Measurements from ENCODE around the gene PHOX2B.
"Not testable (repeated sequence)": the region's sequence is repeated elsewhere in the genome, so short reads cannot be mapped to it uniquely, and the experiment has no call there.

Gene PHOX2B

GRCh38 chr4:41748074-41748570 lies 403 bp downstream of the PHOX2B start:
- DNase-seq (ENCODE audit: low read depth) = no peak

- DNase-seq (ENCODE audit: low read depth) = no peak
Observed at GRCh38 chr4:41747230-41748055, 1.1 kb downstream of the PHOX2B start.

DNA sequence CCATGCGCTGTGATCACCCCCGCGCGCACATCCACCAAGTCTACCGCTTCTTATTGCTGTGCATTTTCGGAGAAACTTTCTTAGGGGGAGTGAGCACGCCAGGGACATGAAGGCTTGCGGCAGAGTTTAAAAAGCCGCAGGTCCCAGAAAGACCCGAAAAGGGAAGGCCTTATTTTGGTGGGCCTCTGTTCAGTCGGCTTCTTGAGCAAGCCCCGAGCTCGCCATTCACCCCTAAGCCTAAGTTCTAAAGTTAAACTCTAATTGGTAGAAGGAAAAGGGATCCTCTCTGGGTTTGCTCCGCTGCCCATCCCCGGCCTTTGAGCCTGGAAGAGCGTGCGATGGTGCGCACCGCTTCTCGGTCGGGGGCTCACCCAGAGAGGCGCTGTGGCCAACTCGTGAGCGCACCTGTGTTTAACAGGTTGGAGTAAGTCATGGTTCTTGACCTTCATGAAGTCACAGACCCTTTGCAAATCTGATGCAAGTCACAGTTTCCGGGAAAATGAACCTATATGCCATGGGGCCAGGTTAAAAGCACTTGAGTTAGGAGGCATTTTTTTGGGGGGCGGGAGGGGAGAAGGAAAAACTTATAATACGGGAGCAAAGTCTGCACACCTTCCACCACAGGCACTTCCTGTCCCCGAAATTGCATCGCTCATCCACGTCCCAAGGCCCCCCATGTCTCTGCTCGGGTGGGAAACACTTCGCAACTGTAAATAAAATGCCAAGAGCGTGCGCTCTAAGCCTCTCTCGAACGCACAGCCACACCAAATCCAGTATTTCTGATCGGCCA lies 1.9 kb downstream of the PHOX2B start:
- no peak for DNase-seq (ENCODE audit: low read depth)

GRCh38 chr4:41746025-41746439 lies 2.5 kb downstream of the PHOX2B start:
- DNase-seq (ENCODE audit: low read depth) = no peak

- no peak for DNase-seq (ENCODE audit: low read depth)
Observed at GRCh38 chr4:41745292-41746024, 3.1 kb downstream of the PHOX2B start.

DNA sequence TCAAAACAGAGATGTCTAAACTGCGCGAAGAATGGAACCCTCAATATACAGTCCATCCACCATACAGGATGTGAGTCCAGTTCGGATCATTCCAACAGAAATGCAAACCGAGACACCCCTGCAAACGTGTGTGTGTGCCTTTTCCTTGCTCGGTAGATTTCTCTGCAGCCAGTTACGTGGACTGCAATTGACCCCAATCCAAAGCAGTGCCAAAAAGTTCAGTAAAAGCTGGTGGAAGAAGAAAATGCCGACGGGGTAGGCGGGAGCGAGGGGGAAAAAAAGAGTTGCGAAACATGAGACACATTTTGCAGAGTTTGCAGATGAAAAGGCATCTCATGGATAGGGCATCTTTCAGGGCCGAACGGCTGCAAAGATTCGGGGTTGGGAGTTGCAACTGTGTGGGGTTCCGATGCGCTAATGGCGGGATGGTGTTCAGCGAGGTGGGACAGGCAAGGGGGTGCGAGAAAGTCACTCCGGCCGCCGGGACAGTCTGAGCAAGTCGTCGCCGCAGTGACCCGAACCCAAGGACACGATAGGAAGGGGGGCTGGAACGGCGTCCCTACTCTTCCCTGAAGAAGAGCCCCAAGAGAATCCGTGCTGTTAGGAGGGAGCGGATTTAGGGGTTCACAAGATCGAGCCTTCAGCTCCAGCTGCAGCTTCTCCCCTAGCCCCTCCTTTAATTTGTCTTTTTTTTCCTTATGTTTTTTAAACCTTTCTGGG lies 3.8 kb downstream of the PHOX2B start:
- no peak for DNase-seq (ENCODE audit: low read depth)

DNA sequence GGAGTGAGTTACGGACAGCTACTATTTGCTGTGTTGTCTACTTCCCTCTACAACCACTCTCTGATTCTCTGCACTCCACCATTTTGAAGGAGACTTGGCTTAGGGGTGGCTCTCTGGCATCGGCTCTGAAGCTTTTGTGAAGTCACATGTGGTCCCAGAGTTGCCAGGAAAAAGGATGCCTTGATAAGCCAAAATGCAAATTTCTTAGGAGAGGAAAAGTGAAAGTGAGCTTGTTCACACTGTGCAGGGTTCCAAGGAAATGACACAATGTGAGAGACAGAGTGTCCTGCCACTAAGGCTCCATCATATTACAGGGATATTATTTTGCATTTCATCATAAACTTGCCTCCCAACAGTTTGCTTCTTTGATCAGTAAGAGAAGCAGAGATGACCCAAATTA lies 7.2 kb downstream of the PHOX2B start:
- no peak for DNase-seq (ENCODE audit: low read depth)

DNA sequence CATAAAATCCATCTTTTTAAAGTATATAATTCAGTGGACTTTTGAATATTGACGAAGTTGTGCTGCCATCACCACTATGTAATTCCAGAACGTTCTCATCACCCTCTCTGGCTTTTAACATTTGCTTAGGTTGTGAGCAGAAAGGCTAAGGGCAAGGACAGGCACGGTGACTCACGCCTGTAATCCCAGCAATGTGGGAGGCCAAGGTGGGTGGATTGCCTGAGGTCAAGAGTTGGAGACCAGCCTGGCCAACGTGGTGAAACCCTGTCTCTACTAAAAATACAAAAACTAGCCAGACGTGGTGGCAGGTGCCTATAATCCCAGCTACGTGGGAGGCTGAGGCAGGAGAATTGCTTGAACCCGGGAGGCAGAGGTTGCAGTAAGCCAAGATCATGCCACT lies 11.0 kb downstream of the PHOX2B start:
- DNase-seq (ENCODE audit: low read depth) = not testable (repeated sequence)

- no peak for DNase-seq (ENCODE audit: low read depth)
Observed at GRCh38 chr4:41734371-41734770, 14.2 kb downstream of the PHOX2B start.

DNA sequence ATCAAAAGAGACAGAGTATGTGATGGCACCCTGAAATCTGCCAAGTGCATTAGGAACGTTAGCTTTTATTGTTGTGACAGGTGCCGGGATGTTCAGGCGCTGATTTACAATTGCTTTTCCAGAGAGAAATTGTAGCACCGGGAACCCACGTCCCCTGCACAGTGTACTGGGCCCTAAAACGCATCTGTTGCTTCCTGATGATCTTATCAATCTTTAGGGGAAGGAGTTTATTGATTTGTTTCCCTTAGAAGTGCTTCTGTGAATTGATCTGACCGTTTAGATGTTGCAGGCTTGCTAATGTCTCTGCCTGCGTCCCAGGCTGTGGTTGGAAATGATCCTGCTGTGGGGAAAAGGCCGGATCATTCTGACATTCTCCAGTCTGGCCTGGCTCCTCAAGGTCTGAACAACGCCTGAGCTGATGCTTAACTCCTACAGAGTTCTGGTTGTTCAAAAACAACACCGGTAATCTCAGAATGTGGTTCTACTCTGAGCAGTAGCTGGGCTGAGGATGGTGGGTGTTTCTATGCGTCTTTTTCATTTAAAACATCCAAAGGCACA lies 16.9 kb downstream of the PHOX2B start:
- DNase-seq (ENCODE audit: low read depth) = no peak

DNA sequence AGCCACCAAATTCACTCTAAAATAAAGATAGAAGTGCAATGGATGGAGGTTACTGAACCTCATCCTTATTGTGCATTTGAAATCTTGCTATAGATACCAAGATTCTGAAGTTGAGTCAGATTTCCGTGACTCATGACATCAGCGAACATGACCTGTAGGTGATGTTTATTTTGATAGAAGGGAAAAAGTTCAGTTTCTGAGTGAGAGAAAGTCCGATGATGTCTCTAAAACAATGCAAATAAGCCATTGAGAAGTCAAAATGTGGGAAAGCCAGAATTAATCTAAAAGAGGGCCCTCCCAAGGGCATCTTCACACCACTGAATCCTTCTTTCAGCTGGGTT lies 20.0 kb downstream of the PHOX2B start:
- DNase-seq (ENCODE audit: low read depth) = no peak

DNA sequence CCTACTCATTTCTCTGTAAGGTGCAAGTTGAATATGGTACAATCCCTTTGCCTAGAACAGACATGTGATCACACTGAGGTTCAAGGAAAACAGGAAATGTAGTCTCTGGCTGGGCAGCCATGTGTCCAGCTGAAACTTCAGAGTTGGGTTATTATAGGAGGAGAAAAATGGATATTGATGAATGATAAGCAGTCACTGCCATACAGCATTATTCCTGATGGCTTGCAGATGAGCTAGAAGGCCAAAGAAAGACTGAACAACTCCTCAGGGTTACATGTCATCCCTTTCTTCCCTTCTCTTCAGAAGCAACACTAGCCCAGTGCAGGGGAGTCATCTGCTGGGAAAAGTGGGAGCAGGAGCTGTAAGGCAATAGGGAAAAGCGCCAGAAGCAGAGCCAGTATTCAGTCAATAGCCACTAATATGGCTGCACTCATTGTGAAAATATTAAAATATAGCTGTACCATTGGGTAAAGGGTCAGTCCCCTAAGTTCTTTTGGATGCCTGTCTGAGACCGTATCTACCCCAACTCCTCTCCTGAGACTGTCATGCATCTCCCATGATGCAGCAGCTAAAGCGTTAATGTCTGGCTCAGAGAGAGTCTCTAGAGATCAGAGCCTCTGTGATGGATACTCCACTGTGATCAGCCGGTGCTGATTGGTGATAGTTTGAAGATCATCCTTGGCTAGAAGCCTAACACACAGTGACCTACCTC lies 20.5 kb downstream of the PHOX2B start:
- DNase-seq (ENCODE audit: low read depth) = no peak

- DNase-seq (ENCODE audit: low read depth) = no peak
Observed at GRCh38 chr4:41725254-41725653, 23.3 kb downstream of the PHOX2B start.

DNA sequence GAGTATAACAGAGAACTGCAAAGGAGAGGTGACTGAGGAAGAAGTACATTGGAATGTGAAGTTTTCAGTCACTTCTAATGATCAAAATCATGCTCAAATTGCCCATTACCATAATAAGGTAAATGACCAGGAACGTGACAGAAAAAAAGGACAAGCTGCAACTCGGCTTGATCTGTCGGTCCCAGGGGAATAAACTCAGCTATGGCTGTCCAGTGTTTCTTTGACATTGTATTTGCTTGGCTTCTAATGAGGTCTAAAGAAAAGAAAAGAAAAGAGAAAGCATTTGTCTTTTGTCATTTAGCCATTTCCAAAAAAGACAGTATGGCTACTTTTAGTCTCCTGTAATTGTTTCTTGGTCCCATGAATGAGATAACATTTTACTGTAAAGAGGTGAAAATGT lies 25.2 kb downstream of the PHOX2B start:
- DNase-seq (ENCODE audit: low read depth) = no peak

GRCh38 chr4:41722181-41722580 lies 26.3 kb downstream of the PHOX2B start:
- no peak for DNase-seq (ENCODE audit: low read depth)

DNA sequence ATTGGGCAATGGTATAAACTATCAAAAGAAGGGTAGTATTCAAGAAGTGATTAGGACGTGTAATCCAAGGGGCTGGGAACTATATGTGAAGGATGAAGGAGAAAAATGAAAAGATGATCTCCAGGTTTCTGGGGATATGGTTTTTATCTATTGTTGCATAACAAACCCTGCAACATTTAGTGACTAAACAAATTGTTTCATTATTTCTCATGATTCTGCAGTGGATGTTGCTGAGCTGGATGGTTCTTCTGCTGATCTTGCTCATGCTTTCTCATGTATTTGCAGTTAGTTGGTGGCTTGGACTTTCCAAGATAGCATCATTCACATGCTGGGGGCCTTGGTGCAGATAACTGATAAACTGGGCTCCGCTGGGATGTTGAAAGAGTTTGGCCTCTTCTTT lies 29.1 kb downstream of the PHOX2B start:
- no peak for DNase-seq (ENCODE audit: low read depth)

DNA sequence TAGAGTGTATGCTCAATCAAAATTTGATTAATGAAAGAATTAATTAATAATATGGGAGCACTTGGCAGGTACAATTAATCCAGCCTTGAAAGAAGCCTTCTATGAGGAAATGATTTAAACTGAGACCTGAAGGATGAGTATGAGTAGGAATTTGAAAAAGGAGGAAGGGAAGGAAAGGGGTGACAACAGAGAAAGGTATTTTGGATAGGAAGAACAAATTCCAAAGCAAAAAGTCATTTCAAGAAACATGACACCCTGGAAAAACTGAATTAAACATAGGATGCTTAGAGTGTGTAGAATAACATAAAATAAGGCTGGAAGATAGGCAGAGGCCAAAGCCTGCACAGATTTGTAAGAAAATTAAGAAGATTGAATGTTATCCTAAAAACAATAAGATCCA lies 29.6 kb downstream of the PHOX2B start:
- no peak for DNase-seq (ENCODE audit: low read depth)

- no peak for DNase-seq (ENCODE audit: low read depth)
Observed at GRCh38 chr4:41715155-41715554, 33.4 kb downstream of the PHOX2B start.

DNA sequence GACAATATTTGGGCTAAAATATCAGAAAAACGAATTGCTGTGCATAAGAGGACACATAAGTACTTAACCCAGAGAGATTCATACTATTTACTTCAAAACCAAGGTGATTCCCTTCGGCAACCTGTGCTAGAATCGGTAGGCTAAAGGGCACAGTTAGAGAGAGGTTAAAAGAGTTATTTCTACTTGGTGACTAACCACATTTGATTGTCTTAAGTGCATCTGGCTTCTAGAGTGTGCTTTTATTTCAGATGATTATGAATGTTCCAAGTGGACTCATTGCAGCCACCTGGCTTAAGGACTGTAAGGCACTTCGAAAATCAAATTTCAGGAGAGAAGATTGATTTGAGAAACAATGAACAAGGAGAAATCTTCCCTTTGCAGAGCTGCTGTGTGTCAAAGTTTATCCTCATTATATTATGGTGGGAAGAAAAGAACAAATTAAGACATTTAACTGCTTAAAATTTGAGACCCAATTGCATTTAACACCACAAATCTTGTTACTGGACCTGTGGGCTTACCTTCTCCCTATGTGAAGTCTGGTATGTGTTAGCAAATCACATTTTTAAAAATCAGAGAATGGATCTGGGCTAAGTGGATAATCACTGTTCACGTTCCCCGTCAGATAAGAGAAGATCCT lies 34.0 kb downstream of the PHOX2B start:
- DNase-seq (ENCODE audit: low read depth) = no peak

GRCh38 chr4:41713768-41714167 lies 34.8 kb downstream of the PHOX2B start:
- no peak for DNase-seq (ENCODE audit: low read depth)

GRCh38 chr4:41712425-41712824 lies 36.1 kb downstream of the PHOX2B start:
- no peak for DNase-seq (ENCODE audit: low read depth)
